GM10266 (cell line): Measurements from ENCODE around the gene PRM2.
A peak's percentile ranks its signal among the peaks of the same experiment; 100 is the strongest.

Experiments used
- DNase-seq: peaks from one replicate; pipeline ENCODE4 v3.0.0; 2012; ENCODE audit errors: extremely low spot score
- CTCF ChIP-seq: IDR thresholded peaks from 2 replicates; pipeline ENCODE4 v1.5.1; 2012; ENCODE audit warnings: mild to moderate bottlenecking, low read depth; ENCODE audit not compliant: control insufficient read depth, insufficient read depth; ENCODE audit errors: missing control alignments

Gene PRM2

GRCh38 chr16:11312718-11313492, 36.6 kb upstream of the PRM2 start:
- DNase-seq: no peak
- TF ChIP-seq CTCF: no peak

GRCh38 chr16:11310997-11311561, 34.8 kb upstream of the PRM2 start:
- TF ChIP-seq CTCF: no peak
- peak; percentile 73 for DNase-seq

- no peak for TF ChIP-seq CTCF
- DNase-seq: no peak
Measured at GRCh38 chr16:11310634-11310977, 34.3 kb upstream of the PRM2 start.

- no peak for DNase-seq
- no peak for TF ChIP-seq CTCF
Measured at GRCh38 chr16:11309895-11310633, 33.8 kb upstream of the PRM2 start.

GRCh38 chr16:11308493-11309283, 32.4 kb upstream of the PRM2 start:
- DNase-seq: no peak
- no peak for TF ChIP-seq CTCF

- TF ChIP-seq CTCF: no peak
- no peak for DNase-seq
Measured at GRCh38 chr16:11307639-11308492, 31.6 kb upstream of the PRM2 start.
